ENCODE results near the gene PWWP2B. TPM values are rescaled to one million over a fixed set of nuclear protein-coding genes. Genes with fewer than 3 reads are reported as not detected.

The PWWP2B gene
- total and polyA plus RNA-seq, 2 of the 4 experiments (the other 2 are of a cell fraction) = 1.7 to 2.2 TPM

- ATAC-seq (ENCODE audit: low read depth) (no peak), DNase-seq (no peak)
- Histone ChIP-seq H3K4me2 (ENCODE audit: low read depth, low read length) (no peak overlapping the region), H2BK15ac (ENCODE audit: low read depth, low read length) (no peak overlapping the region), H3K79me1 (ENCODE audit: low read depth in 1 of 2, low read length in 2 of 2) (peaks cover 6 to 25% of the 10 kb centered on the region in 2 experiments; a peak in 3 of 4 replicates), H3K27ac (ENCODE audit: insufficient read depth, low read length) (no peak overlapping the region), H4K20me1 (ENCODE audit: insufficient read depth, low read length) (peaks cover 3% of the 10 kb centered on the region), H2BK120ac (ENCODE audit: low read depth, low read length) (no peak overlapping the region), H2AFZ (replicated peaks; ENCODE audit: low read length, poor library complexity) (no peak overlapping the region), H3K23ac (ENCODE audit: low read depth, low read length) (no peak overlapping the region), H3K27me3 (ENCODE audit: control insufficient read depth, insufficient read depth, low read length) (no peaks in the 10 kb centered on the region), H3K4ac (ENCODE audit: low read depth, low read length) (no peak overlapping the region), H3K4me1 (ENCODE audit: control insufficient read depth, insufficient read depth, low read length) (peaks cover 13% of the 10 kb centered on the region), H4K8ac (ENCODE audit: low read depth in 2 of 2, low read length in 2 of 2) (no peak overlapping the region), H3K18ac (ENCODE audit: low read depth, low read length) (no peak overlapping the region), H2AK5ac (ENCODE audit: low read depth, low read length) (no peak overlapping the region), H2BK20ac (ENCODE audit: low read depth, low read length) (no peak overlapping the region), H3K9ac (ENCODE audit: low read depth, low read length) (no peak overlapping the region), H2AK9ac (replicated peaks; ENCODE audit: low read depth, low read length, poor library complexity) (no peak overlapping the region), H3K9me3 (ENCODE audit: control insufficient read depth, insufficient read depth, low read length) (no peaks in the 10 kb centered on the region), H3K56ac (ENCODE audit: extremely low read depth, insufficient read depth, low read length) (no peak overlapping the region), H3K14ac (replicated peaks; ENCODE audit: low read depth, low read length) (no peak overlapping the region), H3K9me1 (ENCODE audit: insufficient read depth, low read length) (0 out of 2 replicates have a peak, but pooled peaks cover 3% of the 10 kb centered on the region), H4K5ac (ENCODE audit: low read depth, low read length) (no peak overlapping the region), H3K36me3 (ENCODE audit: control insufficient read depth, insufficient read depth, low read length) (no peaks in the 10 kb centered on the region), H2BK5ac (ENCODE audit: low read depth, low read length, poor library complexity, severe bottlenecking) (no peak overlapping the region), H3K4me3 (ENCODE audit: insufficient read depth, low read depth, low read length) (no peak overlapping the region), H4K91ac (ENCODE audit: insufficient read depth, low read depth, low read length) (no peak overlapping the region)
- dilution Hi-C loops (cut with HindIII; ENCODE audit: low sequenced_read_pairs, unreplicated experiment) = no loop called here
- in situ Hi-C loops (cut with MboI; ENCODE audit: low sequenced_read_pairs) = loop anchor here (10.0 kb wide), 1 partner anchor 235 kb away; no protein-coding TSS in a partner anchor
- CTCF ChIA-PET = no interaction called here
- intact Hi-C loops (cut with micrococcal nuclease) = loop anchor here (5.0 kb wide), 1 partner anchor 118 kb away; no protein-coding TSS in a partner anchor
- WGBS, 2 experiments (ENCODE audit: extremely low coverage in 2 of 2, insufficient read length in 1 of 2) = 100% methylated on average over 10 of the region's 27 CpGs; no CpG with 5 or more reads in 1 of the 2 experiments
- no TSS peak for BruUV-seq (replicated peaks)
- POLR2A ChIA-PET (ENCODE audit: unreplicated experiment) = no interaction called here
- TF ChIP-seq MAFK (IDR thresholded peaks at IDR 0.05; ENCODE audit: low read depth, low read length) (no peak), ELK1 (IDR thresholded peaks at IDR 0.05; ENCODE audit: borderline replicate concordance, low read depth, low read length) (no peak), MAZ (IDR thresholded peaks at IDR 0.05; ENCODE audit: borderline replicate concordance, low read depth, low read length) (no peak), RFX5 (IDR thresholded peaks at IDR 0.05; ENCODE audit: low read depth, low read length) (no peak), RAD21 (IDR thresholded peaks at IDR 0.05; ENCODE audit: low read length) (no peak), CTCF (conservative IDR thresholded peaks at IDR 0.05; ENCODE audit: low read depth, low read length) (no peak), CHD1 (IDR thresholded peaks at IDR 0.05; ENCODE audit: low read depth, low read length) (no peak), RCOR1 (IDR thresholded peaks at IDR 0.05; ENCODE audit: insufficient replicate concordance, low read length) (no peak), FOS (IDR thresholded peaks at IDR 0.05; ENCODE audit: low read depth, low read length) (no peak), USF2 (IDR thresholded peaks at IDR 0.05; ENCODE audit: low read depth, low read length) (no peak), BHLHE40 (IDR thresholded peaks at IDR 0.05; ENCODE audit: low read depth, low read length) (no peak), NFE2L2 (IDR thresholded peaks at IDR 0.05; ENCODE audit: low read depth, low read length) (no peak), POLR2A (IDR thresholded peaks at IDR 0.05; ENCODE audit: low read depth, low read length) (no peak), MXI1 (IDR thresholded peaks at IDR 0.05; ENCODE audit: borderline replicate concordance, low read depth, low read length) (no peak)
These were observed 2.4 kb downstream of the PWWP2B start for GRCh38 chr10:132399117-132400035.

Data from IMR-90 (cell line).